Measurements from ENCODE around the gene IRF2BPL. TPM values are rescaled to one million over a fixed set of nuclear protein-coding genes. Genes with fewer than 3 reads are reported as not detected.

IRF2BPL gene
- total and polyA plus RNA-seq, 9 of the 15 experiments (the other 6 are each of a cell fraction or from before 2014, with no cell fraction given): 0.52 to 21.6 (median 2.5) TPM

- TF ChIP-seq ZBTB5 (IDR thresholded peaks at IDR 0.05): no peak
- no peak for TF ChIP-seq TFE3 (CRISPR knock-in tag; IDR thresholded peaks at IDR 0.05)
- TF ChIP-seq RAD21 (CRISPR knock-in tag; conservative IDR thresholded peaks at IDR 0.05 in 1 of 2, IDR thresholded peaks at IDR 0.05 in 1 of 2): peak; percentile 89 to 96
- no peak for TF ChIP-seq KLF16 (IDR thresholded peaks at IDR 0.05)
Measured at GRCh38 chr14:77053046-77053841, 24.7 kb upstream of the IRF2BPL start (continued).

Data from K562 (cell line).